GM12801 (cell line): ENCODE measurements around the gene KLF6.

Experiments
- CTCF ChIP-seq: IDR thresholded peaks from one replicate; pipeline ENCODE4 v1.5.1; 2011; ENCODE audit warnings: control low read depth; ENCODE audit not compliant: insufficient read length; ENCODE audit errors: extremely low read depth

KLF6 gene

GRCh38 chr10:3803295-3803926 is 18.4 kb upstream of the KLF6 start:
- TF ChIP-seq CTCF: no peak

- no peak for TF ChIP-seq CTCF
Measured at GRCh38 chr10:3802526-3803265, 17.7 kb upstream of the KLF6 start.

GRCh38 chr10:3801558-3802192 is 16.7 kb upstream of the KLF6 start:
- no peak for TF ChIP-seq CTCF

- no peak for TF ChIP-seq CTCF
Measured at GRCh38 chr10:3800586-3800985, 15.6 kb upstream of the KLF6 start.

- TF ChIP-seq CTCF: no peak
Measured at GRCh38 chr10:3797750-3798149, 12.7 kb upstream of the KLF6 start.

GRCh38 chr10:3793553-3793952 is 8.5 kb upstream of the KLF6 start:
- no peak for TF ChIP-seq CTCF

- TF ChIP-seq CTCF: no peak
Measured at GRCh38 chr10:3792710-3793219, 7.8 kb upstream of the KLF6 start.
